GM23338 (cell line): Measurements from ENCODE around the gene MEGF6. TPM values are rescaled to one million over a fixed set of nuclear protein-coding genes. Genes with fewer than 3 reads are reported as not detected.

Experiments used
- ATAC-seq: fragments of 200-7000 bp; cut with Tn5 transposase; 3 replicates; pipeline ENCODE4 v1.9.1; 2020
- DNase-seq: peaks from one replicate; pipeline ENCODE4 v3.0.0-alpha.2; 2015; ENCODE audit warnings: low spot score
- H2AFZ ChIP-seq: fragments of 200-600 bp; sonication (generic); 2 replicates; pipeline ENCODE4 v1.8.0; 2016; ENCODE audit warnings: antibody characterized with exemption, mild to moderate bottlenecking, moderate library complexity
- H3F3A ChIP-seq: fragments of 200-600 bp; sonication (generic); replicated peaks from 2 replicates; pipeline ENCODE4 v1.8.0; 2017; ENCODE audit warnings: antibody characterized with exemption, mixed run types, low read depth
- H3K27ac ChIP-seq: fragments of 200-600 bp; sonication (generic); 2 replicates; pipeline ENCODE4 v1.6.1; 2016; ENCODE audit warnings: low read depth
- H3K27me3 ChIP-seq: fragments of 200-600 bp; sonication (generic); 2 replicates; pipeline ENCODE4 v1.8.0; 2016; ENCODE audit warnings: mild to moderate bottlenecking, mixed run types, moderate library complexity; ENCODE audit not compliant: insufficient read depth
- H3K36me3 ChIP-seq: fragments of 200-600 bp; sonication (generic); 2 replicates; pipeline ENCODE4 v1.8.0; 2016; ENCODE audit warnings: mild to moderate bottlenecking; ENCODE audit not compliant: insufficient read depth
- H3K4me1 ChIP-seq: fragments of 200-600 bp; sonication (generic); 2 replicates; pipeline ENCODE4 v1.8.0; 2016; ENCODE audit warnings: mild to moderate bottlenecking, moderate library complexity; ENCODE audit not compliant: insufficient read depth
- H3K4me2 ChIP-seq: fragments of 200-600 bp; sonication (generic); 2 replicates; pipeline ENCODE4 v1.7.1; 2017; ENCODE audit warnings: mixed run types
- H3K4me3 ChIP-seq: fragments of 200-600 bp; sonication (generic); 2 replicates; pipeline ENCODE4 v1.6.1; 2016; ENCODE audit warnings: mixed run types
- H3K79me2 ChIP-seq: fragments of 200-600 bp; sonication (generic); replicated peaks from 2 replicates; pipeline ENCODE4 v1.8.0; 2017; ENCODE audit warnings: mild to moderate bottlenecking; ENCODE audit not compliant: insufficient read depth
- H3K9me2 ChIP-seq: fragments of 200-600 bp; sonication (generic); 2 replicates; pipeline ENCODE4 v1.8.0; 2017; ENCODE audit not compliant: insufficient read depth
- H4K20me1 ChIP-seq: fragments of 200-600 bp; sonication (generic); replicated peaks from 2 replicates; pipeline ENCODE4 v1.8.0; 2017; ENCODE audit warnings: mild to moderate bottlenecking; ENCODE audit not compliant: insufficient read depth
- H3K27ac Mint-ChIP-seq: 2 replicates; pipeline ENCODE4 v1.8.0; 2020; ENCODE audit warnings: inconsistent platforms, mild to moderate bottlenecking, moderate library complexity, mixed read lengths
- H3K27me3 Mint-ChIP-seq: 3 replicates; pipeline ENCODE4 v1.8.0; 2022; ENCODE audit warnings: low read depth, mild to moderate bottlenecking, moderate library complexity, mixed read lengths, inconsistent platforms; ENCODE audit not compliant: insufficient read depth, poor library complexity
- H3K36me3 Mint-ChIP-seq: 3 replicates; pipeline ENCODE4 v1.8.0; 2021; ENCODE audit warnings: low read depth, mild to moderate bottlenecking, inconsistent platforms, moderate library complexity, mixed read lengths
- H3K4me1 Mint-ChIP-seq: 3 replicates; pipeline ENCODE4 v1.8.0; 2020; ENCODE audit warnings: mild to moderate bottlenecking, inconsistent platforms, mixed read lengths
- H3K4me3 Mint-ChIP-seq: 3 replicates; pipeline ENCODE4 v1.8.0; 2021; ENCODE audit warnings: moderate library complexity, mild to moderate bottlenecking, inconsistent platforms, mixed read lengths
- H3K9me3 Mint-ChIP-seq: 3 replicates; pipeline ENCODE4 v1.8.0; 2020; ENCODE audit warnings: moderate library complexity, mild to moderate bottlenecking, inconsistent platforms, mixed read lengths
- CREB1 ChIP-seq: fragments of 250-450 bp; sonication (Bioruptor Pico); IDR thresholded peaks from 2 replicates; pipeline ENCODE4 v1.5.0; 2020; ENCODE audit warnings: low read depth, mild to moderate bottlenecking, moderate library complexity
- EZH2 ChIP-seq: fragments of 200-600 bp; sonication (generic); IDR thresholded peaks from one replicate; pipeline ENCODE4 v1.8.0; 2017; ENCODE audit warnings: antibody characterized with exemption, mild to moderate bottlenecking, low read depth; ENCODE audit not compliant: unreplicated experiment
- EZH2phosphoT487 ChIP-seq: fragments of 200-600 bp; sonication (generic); IDR thresholded peaks from one replicate; pipeline ENCODE4 v1.8.1; 2018; ENCODE audit warnings: antibody characterized with exemption; ENCODE audit not compliant: unreplicated experiment
- JUNB ChIP-seq: IDR thresholded peaks from one replicate; pipeline ENCODE4 v1.6.1; 2016; ENCODE audit warnings: antibody characterized with exemption; ENCODE audit not compliant: unreplicated experiment
- NANOG ChIP-seq: IDR thresholded peaks from 2 replicates; pipeline ENCODE4 v1.6.1; 2016; ENCODE audit warnings: antibody characterized with exemption, borderline replicate concordance
- POLR2AphosphoS5 ChIP-seq: IDR thresholded peaks from 2 replicates; pipeline ENCODE4 v1.6.1; 2016; ENCODE audit warnings: antibody characterized with exemption, low read depth
- STAT1 ChIP-seq: IDR thresholded peaks from one replicate; pipeline ENCODE4 v1.6.1; 2016; ENCODE audit warnings: antibody characterized with exemption; ENCODE audit not compliant: unreplicated experiment
- ZNF114 ChIP-seq: fragments of 250-450 bp; sonication (Bioruptor Pico); IDR thresholded peaks from 2 replicates; pipeline ENCODE4 v1.5.0; 2020; ENCODE audit warnings: mild to moderate bottlenecking, moderate library complexity
- ZNF331 ChIP-seq: fragments of 250-450 bp; sonication (Bioruptor Pico); IDR thresholded peaks from 2 replicates; pipeline ENCODE4 v1.5.0; 2020; ENCODE audit warnings: low read depth, mild to moderate bottlenecking, moderate library complexity
- polyA plus RNA-seq: library from polyadenylated mRNA; unstranded; fragments of >200 nt; fragmentation: Nextera tagmentation; extraction: Ambion mirVana; gene quantifications from 2 replicates; pipeline ENCODE4 v1.2.1, GENCODE V29; 2016
- total RNA-seq: library from RNA; depleted of rRNA; stranded (reverse); fragments of >200 nt; shearing (Covaris generic); gene quantifications from 2 replicates; pipeline ENCODE4 v1.2.3, GENCODE V29; 2014
- TF ChIP-seq, protein P1 (sequence below): IDR thresholded peaks from 2 replicates; pipeline ENCODE4 v1.6.1; 2016; ENCODE audit warnings: antibody characterized with exemption
- TF ChIP-seq, protein P2 (sequence below): IDR thresholded peaks from one replicate; pipeline ENCODE4 v1.6.1; 2018; ENCODE audit warnings: antibody characterized with exemption; ENCODE audit not compliant: unreplicated experiment
- TF ChIP-seq, protein P3 (sequence below), 2 experiments: fragments of 200-600 bp in 1 of 2; sonication (generic) in 1 of 2; conservative IDR thresholded peaks; 2 replicates each; pipeline versions ENCODE4 v1.5.1 to v1.6.1; 2016 to 2017; ENCODE audit warnings: antibody characterized with exemption in 2 of 2, low read depth in 2 of 2, mild to moderate bottlenecking in 2 of 2, moderate library complexity in 1 of 2
- TF ChIP-seq, protein P4 (sequence below): fragments of 250-450 bp; sonication (Bioruptor Pico); IDR thresholded peaks from 2 replicates; pipeline ENCODE4 v1.5.0; 2020; ENCODE audit warnings: mild to moderate bottlenecking, moderate library complexity

The MEGF6 gene
- total and polyA plus RNA-seq, 2 experiments from 2014 or later: 4.0 to 21.4 TPM

DNA sequence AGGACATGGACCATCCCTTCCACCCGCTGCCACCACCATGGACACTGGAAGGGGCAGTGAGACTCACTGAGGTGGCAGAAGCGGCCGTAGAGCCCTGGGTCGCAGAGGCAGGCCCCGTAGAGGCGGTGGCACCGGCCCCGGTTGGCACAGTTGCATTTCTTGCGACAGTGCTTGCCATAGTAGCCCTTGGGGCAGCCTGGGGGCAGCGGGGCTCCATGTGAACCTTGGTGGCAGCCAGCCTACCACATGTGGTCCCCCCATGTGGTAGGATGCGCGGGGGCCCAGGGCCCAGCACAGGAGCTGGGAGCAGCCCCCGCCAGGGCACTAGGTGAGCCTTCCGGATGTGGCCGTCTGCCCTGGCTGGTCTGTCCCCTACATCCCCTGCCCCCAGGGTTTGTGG lies 105.3 kb downstream of the MEGF6 start:
- ATAC-seq (no peak), DNase-seq (no peak)
- H3K27ac ChIP-seq: no peak overlapping the region
- no peaks in the 10 kb centered on the region for H3K79me2 ChIP-seq
- H3K27me3 ChIP-seq: no peaks in the 10 kb centered on the region
- no peaks in the 10 kb centered on the region for H3K36me3 ChIP-seq
- no peaks in the 10 kb centered on the region for H3K9me3 Mint-ChIP-seq
- no peak overlapping the region for H3K4me3 ChIP-seq
- no peaks in the 10 kb centered on the region for H3K36me3 Mint-ChIP-seq
- no peak overlapping the region for H3K27ac Mint-ChIP-seq
- no peaks in the 10 kb centered on the region; the same call in 2 of the 3 replicates for H3K4me1 Mint-ChIP-seq
- no peaks in the 10 kb centered on the region for H3K4me1 ChIP-seq
- TF ChIP-seq STAT1 (no peak), EZH2 (no peak), CREB1 (CRISPR knock-in tag) (no peak), EZH2phosphoT487 (no peak), ZNF331 (CRISPR knock-in tag) (no peak), POLR2AphosphoS5 (no peak), ZNF114 (no peak), JUNB (no peak), NANOG (no peak)
- TF ChIP-seq, protein P1, sequence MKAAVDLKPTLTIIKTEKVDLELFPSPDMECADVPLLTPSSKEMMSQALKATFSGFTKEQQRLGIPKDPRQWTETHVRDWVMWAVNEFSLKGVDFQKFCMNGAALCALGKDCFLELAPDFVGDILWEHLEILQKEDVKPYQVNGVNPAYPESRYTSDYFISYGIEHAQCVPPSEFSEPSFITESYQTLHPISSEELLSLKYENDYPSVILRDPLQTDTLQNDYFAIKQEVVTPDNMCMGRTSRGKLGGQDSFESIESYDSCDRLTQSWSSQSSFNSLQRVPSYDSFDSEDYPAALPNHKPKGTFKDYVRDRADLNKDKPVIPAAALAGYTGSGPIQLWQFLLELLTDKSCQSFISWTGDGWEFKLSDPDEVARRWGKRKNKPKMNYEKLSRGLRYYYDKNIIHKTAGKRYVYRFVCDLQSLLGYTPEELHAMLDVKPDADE: no peak
- TF ChIP-seq, protein P2, sequence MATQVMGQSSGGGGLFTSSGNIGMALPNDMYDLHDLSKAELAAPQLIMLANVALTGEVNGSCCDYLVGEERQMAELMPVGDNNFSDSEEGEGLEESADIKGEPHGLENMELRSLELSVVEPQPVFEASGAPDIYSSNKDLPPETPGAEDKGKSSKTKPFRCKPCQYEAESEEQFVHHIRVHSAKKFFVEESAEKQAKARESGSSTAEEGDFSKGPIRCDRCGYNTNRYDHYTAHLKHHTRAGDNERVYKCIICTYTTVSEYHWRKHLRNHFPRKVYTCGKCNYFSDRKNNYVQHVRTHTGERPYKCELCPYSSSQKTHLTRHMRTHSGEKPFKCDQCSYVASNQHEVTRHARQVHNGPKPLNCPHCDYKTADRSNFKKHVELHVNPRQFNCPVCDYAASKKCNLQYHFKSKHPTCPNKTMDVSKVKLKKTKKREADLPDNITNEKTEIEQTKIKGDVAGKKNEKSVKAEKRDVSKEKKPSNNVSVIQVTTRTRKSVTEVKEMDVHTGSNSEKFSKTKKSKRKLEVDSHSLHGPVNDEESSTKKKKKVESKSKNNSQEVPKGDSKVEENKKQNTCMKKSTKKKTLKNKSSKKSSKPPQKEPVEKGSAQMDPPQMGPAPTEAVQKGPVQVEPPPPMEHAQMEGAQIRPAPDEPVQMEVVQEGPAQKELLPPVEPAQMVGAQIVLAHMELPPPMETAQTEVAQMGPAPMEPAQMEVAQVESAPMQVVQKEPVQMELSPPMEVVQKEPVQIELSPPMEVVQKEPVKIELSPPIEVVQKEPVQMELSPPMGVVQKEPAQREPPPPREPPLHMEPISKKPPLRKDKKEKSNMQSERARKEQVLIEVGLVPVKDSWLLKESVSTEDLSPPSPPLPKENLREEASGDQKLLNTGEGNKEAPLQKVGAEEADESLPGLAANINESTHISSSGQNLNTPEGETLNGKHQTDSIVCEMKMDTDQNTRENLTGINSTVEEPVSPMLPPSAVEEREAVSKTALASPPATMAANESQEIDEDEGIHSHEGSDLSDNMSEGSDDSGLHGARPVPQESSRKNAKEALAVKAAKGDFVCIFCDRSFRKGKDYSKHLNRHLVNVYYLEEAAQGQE: no peak
- TF ChIP-seq, protein P3, sequence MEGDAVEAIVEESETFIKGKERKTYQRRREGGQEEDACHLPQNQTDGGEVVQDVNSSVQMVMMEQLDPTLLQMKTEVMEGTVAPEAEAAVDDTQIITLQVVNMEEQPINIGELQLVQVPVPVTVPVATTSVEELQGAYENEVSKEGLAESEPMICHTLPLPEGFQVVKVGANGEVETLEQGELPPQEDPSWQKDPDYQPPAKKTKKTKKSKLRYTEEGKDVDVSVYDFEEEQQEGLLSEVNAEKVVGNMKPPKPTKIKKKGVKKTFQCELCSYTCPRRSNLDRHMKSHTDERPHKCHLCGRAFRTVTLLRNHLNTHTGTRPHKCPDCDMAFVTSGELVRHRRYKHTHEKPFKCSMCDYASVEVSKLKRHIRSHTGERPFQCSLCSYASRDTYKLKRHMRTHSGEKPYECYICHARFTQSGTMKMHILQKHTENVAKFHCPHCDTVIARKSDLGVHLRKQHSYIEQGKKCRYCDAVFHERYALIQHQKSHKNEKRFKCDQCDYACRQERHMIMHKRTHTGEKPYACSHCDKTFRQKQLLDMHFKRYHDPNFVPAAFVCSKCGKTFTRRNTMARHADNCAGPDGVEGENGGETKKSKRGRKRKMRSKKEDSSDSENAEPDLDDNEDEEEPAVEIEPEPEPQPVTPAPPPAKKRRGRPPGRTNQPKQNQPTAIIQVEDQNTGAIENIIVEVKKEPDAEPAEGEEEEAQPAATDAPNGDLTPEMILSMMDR (conservative IDR thresholded peaks at IDR 0.05; ENCODE audit: low read depth in 2 of 2): no peak
- TF ChIP-seq, protein P4, sequence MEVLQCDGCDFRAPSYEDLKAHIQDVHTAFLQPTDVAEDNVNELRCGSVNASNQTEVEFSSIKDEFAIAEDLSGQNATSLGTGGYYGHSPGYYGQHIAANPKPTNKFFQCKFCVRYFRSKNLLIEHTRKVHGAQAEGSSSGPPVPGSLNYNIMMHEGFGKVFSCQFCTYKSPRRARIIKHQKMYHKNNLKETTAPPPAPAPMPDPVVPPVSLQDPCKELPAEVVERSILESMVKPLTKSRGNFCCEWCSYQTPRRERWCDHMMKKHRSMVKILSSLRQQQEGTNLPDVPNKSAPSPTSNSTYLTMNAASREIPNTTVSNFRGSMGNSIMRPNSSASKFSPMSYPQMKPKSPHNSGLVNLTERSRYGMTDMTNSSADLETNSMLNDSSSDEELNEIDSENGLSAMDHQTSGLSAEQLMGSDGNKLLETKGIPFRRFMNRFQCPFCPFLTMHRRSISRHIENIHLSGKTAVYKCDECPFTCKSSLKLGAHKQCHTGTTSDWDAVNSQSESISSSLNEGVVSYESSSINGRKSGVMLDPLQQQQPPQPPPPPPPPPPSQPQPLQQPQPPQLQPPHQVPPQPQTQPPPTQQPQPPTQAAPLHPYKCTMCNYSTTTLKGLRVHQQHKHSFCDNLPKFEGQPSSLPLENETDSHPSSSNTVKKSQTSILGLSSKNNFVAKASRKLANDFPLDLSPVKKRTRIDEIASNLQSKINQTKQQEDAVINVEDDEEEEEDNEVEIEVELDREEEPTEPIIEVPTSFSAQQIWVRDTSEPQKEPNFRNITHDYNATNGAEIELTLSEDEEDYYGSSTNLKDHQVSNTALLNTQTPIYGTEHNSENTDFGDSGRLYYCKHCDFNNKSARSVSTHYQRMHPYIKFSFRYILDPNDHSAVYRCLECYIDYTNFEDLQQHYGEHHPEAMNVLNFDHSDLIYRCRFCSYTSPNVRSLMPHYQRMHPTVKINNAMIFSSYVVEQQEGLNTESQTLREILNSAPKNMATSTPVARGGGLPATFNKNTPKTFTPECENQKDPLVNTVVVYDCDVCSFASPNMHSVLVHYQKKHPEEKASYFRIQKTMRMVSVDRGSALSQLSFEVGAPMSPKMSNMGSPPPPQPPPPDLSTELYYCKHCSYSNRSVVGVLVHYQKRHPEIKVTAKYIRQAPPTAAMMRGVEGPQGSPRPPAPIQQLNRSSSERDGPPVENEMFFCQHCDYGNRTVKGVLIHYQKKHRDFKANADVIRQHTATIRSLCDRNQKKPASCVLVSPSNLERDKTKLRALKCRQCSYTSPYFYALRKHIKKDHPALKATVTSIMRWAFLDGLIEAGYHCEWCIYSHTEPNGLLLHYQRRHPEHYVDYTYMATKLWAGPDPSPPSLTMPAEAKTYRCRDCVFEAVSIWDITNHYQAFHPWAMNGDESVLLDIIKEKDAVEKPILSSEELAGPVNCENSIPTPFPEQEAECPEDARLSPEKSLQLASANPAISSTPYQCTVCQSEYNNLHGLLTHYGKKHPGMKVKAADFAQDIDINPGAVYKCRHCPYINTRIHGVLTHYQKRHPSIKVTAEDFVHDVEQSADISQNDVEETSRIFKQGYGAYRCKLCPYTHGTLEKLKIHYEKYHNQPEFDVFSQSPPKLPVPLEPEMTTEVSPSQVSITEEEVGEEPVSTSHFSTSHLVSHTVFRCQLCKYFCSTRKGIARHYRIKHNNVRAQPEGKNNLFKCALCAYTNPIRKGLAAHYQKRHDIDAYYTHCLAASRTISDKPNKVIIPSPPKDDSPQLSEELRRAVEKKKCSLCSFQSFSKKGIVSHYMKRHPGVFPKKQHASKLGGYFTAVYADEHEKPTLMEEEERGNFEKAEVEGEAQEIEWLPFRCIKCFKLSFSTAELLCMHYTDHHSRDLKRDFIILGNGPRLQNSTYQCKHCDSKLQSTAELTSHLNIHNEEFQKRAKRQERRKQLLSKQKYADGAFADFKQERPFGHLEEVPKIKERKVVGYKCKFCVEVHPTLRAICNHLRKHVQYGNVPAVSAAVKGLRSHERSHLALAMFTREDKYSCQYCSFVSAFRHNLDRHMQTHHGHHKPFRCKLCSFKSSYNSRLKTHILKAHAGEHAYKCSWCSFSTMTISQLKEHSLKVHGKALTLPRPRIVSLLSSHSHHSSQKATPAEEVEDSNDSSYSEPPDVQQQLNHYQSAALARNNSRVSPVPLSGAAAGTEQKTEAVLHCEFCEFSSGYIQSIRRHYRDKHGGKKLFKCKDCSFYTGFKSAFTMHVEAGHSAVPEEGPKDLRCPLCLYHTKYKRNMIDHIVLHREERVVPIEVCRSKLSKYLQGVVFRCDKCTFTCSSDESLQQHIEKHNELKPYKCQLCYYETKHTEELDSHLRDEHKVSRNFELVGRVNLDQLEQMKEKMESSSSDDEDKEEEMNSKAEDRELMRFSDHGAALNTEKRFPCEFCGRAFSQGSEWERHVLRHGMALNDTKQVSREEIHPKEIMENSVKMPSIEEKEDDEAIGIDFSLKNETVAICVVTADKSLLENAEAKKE (CRISPR knock-in tag): no peak
- no peak overlapping the region for H3K4me3 Mint-ChIP-seq
- peaks cover 11% of the 10 kb centered on the region for H3K27me3 Mint-ChIP-seq
- no peaks in the 10 kb centered on the region for H3K9me2 ChIP-seq
- H3F3A ChIP-seq: no peaks in the 10 kb centered on the region
- no peak overlapping the region for H3K4me2 ChIP-seq
- no peaks in the 10 kb centered on the region; the same call in 1 of the 2 replicates for H4K20me1 ChIP-seq
- no peak overlapping the region for H2AFZ ChIP-seq
